GM20000 (cell line): ENCODE data around the gene CACYBP.

ENCODE experiments used
- DNase-seq: peaks from one replicate; pipeline ENCODE4 v3.0.0; 2012; ENCODE audit warnings: low spot score
- TF ChIP-seq, protein P1 (sequence below): IDR thresholded peaks from 2 replicates; pipeline ENCODE4 v1.5.1; 2012; ENCODE audit warnings: mild to moderate bottlenecking, control low read depth; ENCODE audit errors: extremely low read depth, missing control alignments

The CACYBP gene

GRCh38 chr1:175050992-175051391, 51.2 kb downstream of the CACYBP start:
- TF ChIP-seq, protein P1, sequence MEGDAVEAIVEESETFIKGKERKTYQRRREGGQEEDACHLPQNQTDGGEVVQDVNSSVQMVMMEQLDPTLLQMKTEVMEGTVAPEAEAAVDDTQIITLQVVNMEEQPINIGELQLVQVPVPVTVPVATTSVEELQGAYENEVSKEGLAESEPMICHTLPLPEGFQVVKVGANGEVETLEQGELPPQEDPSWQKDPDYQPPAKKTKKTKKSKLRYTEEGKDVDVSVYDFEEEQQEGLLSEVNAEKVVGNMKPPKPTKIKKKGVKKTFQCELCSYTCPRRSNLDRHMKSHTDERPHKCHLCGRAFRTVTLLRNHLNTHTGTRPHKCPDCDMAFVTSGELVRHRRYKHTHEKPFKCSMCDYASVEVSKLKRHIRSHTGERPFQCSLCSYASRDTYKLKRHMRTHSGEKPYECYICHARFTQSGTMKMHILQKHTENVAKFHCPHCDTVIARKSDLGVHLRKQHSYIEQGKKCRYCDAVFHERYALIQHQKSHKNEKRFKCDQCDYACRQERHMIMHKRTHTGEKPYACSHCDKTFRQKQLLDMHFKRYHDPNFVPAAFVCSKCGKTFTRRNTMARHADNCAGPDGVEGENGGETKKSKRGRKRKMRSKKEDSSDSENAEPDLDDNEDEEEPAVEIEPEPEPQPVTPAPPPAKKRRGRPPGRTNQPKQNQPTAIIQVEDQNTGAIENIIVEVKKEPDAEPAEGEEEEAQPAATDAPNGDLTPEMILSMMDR, result no peak
- DNase-seq, result no peak

GRCh38 chr1:175054736-175055135, 55.0 kb downstream of the CACYBP start:
- DNase-seq, result no peak
- TF ChIP-seq, protein P1, result no peak
